ENCODE results near the gene P4HB. TPM values are rescaled to one million over a fixed set of nuclear protein-coding genes. Genes with fewer than 3 reads are reported as not detected.

Gene P4HB
- total and polyA plus RNA-seq, 2 donors (not counting 1 experiment from before 2014, with no cell fraction given) = 109 to 1,034 TPM

- peaks cover 78% of the 10 kb centered on the region for H3K79me2 ChIP-seq (ENCODE audit: control insufficient read depth, insufficient read depth, low read length)
- peak overlapping the region; percentile 2 for H3K27ac ChIP-seq (ENCODE audit: insufficient read depth, low read length)
- H3K9ac ChIP-seq (ENCODE audit: insufficient read depth, low read length) = peak overlapping the region; percentile 36
- DNase-seq (ENCODE audit: low read depth in 2 of 2) = no peak
- H2AFZ ChIP-seq (ENCODE audit: low read length) = no peak overlapping the region
- H3K4me2 ChIP-seq (ENCODE audit: extremely low read depth, insufficient read depth, low read length) = peak overlapping the region; percentile 100
- H3K36me3 ChIP-seq (ENCODE audit: control insufficient read depth, insufficient read depth, low read length) = peaks cover 34% of the 10 kb centered on the region
- TF ChIP-seq CTCF (conservative IDR thresholded peaks at IDR 0.05 in 1 of 2, IDR thresholded peaks at IDR 0.05 in 1 of 2; ENCODE audit: low read depth in 1 of 2, low read length in 2 of 2) (no peak), EZH2 (IDR thresholded peaks at IDR 0.05; ENCODE audit: low read length, missing control alignments) (no peak)
- no peaks in the 10 kb centered on the region for H3K27me3 ChIP-seq (ENCODE audit: control insufficient read depth, insufficient read depth, low read length)
- H3K9me3 ChIP-seq (ENCODE audit: control insufficient read depth, insufficient read depth, low read depth, low read length) = no peaks in the 10 kb centered on the region
- peak overlapping the region; percentile 77 to 100 (median 97) for H3K4me3 ChIP-seq (replicated peaks in 1 of 4; ENCODE audit: control extremely low read depth in 1 of 4, insufficient read depth in 1 of 4, low read depth in 3 of 4, low read length in 4 of 4)
- peaks cover 23% of the 10 kb centered on the region for H3K4me1 ChIP-seq (ENCODE audit: control insufficient read depth, extremely low read depth, insufficient read depth, low read length)
- H4K20me1 ChIP-seq (ENCODE audit: control insufficient read depth, extremely low read depth, insufficient read depth, low read length) = no peaks in the 10 kb centered on the region
These were observed 2.0 kb downstream of the P4HB start for GRCh38 chr17:81858170-81858966.

- Histone ChIP-seq H3K27ac (ENCODE audit: insufficient read depth, low read length) (no peak overlapping the region), H3K4me2 (ENCODE audit: extremely low read depth, insufficient read depth, low read length) (peak overlapping the region; percentile 0), H2AFZ (ENCODE audit: low read length) (no peak overlapping the region), H3K27me3 (ENCODE audit: control insufficient read depth, insufficient read depth, low read length) (no peaks in the 10 kb centered on the region), H3K9ac (ENCODE audit: insufficient read depth, low read length) (no peak overlapping the region), H4K20me1 (ENCODE audit: control insufficient read depth, extremely low read depth, insufficient read depth, low read length) (no peaks in the 10 kb centered on the region), H3K9me3 (ENCODE audit: control insufficient read depth, insufficient read depth, low read depth, low read length) (no peaks in the 10 kb centered on the region), H3K79me2 (ENCODE audit: control insufficient read depth, insufficient read depth, low read length) (peaks cover 78% of the 10 kb centered on the region), H3K36me3 (ENCODE audit: control insufficient read depth, insufficient read depth, low read length) (peaks cover 47% of the 10 kb centered on the region), H3K4me1 (ENCODE audit: control insufficient read depth, extremely low read depth, insufficient read depth, low read length) (peaks cover 18% of the 10 kb centered on the region), H3K4me3 (replicated peaks in 1 of 4; ENCODE audit: control extremely low read depth in 1 of 4, insufficient read depth in 1 of 4, low read depth in 3 of 4, low read length in 4 of 4) (no peak overlapping the region)
- peak in 1 of 2 donors; percentile 28 for DNase-seq (ENCODE audit: low read depth in 2 of 2)
- no peak for TF ChIP-seq EZH2 (IDR thresholded peaks at IDR 0.05; ENCODE audit: low read length, missing control alignments)
- TF ChIP-seq CTCF (conservative IDR thresholded peaks at IDR 0.05 in 1 of 2, IDR thresholded peaks at IDR 0.05 in 1 of 2; ENCODE audit: low read depth in 1 of 2, low read length in 2 of 2) = no peak
These were observed 5.2 kb downstream of the P4HB start for GRCh38 chr17:81854974-81855774.

GRCh38 chr17:81852237-81852636 is 8.1 kb downstream of the P4HB start:
- H3K9me3 ChIP-seq (ENCODE audit: control insufficient read depth, insufficient read depth, low read depth, low read length) = no peaks in the 10 kb centered on the region
- no peak overlapping the region for H3K4me3 ChIP-seq (replicated peaks in 1 of 4; ENCODE audit: control extremely low read depth in 1 of 4, insufficient read depth in 1 of 4, low read depth in 3 of 4, low read length in 4 of 4)
- H3K4me1 ChIP-seq (ENCODE audit: control insufficient read depth, extremely low read depth, insufficient read depth, low read length) = peaks cover 5% of the 10 kb centered on the region
- no peak overlapping the region for H3K4me2 ChIP-seq (ENCODE audit: extremely low read depth, insufficient read depth, low read length)
- H3K27me3 ChIP-seq (ENCODE audit: control insufficient read depth, insufficient read depth, low read length) = no peaks in the 10 kb centered on the region
- TF ChIP-seq CTCF (conservative IDR thresholded peaks at IDR 0.05 in 1 of 2, IDR thresholded peaks at IDR 0.05 in 1 of 2; ENCODE audit: low read depth in 1 of 2, low read length in 2 of 2) (no peak), EZH2 (IDR thresholded peaks at IDR 0.05; ENCODE audit: low read length, missing control alignments) (no peak)
- H3K79me2 ChIP-seq (ENCODE audit: control insufficient read depth, insufficient read depth, low read length) = peaks cover 48% of the 10 kb centered on the region
- no peak overlapping the region for H3K27ac ChIP-seq (ENCODE audit: insufficient read depth, low read length)
- peaks cover 37% of the 10 kb centered on the region for H3K36me3 ChIP-seq (ENCODE audit: control insufficient read depth, insufficient read depth, low read length)
- H2AFZ ChIP-seq (ENCODE audit: low read length) = no peak overlapping the region
- DNase-seq (ENCODE audit: low read depth in 2 of 2) = no peak
- no peak overlapping the region for H3K9ac ChIP-seq (ENCODE audit: insufficient read depth, low read length)
- no peaks in the 10 kb centered on the region for H4K20me1 ChIP-seq (ENCODE audit: control insufficient read depth, extremely low read depth, insufficient read depth, low read length)
